Measurements from ENCODE around the gene CXCL9.
"Not testable (repeated sequence)": the region's sequence is repeated elsewhere in the genome, so short reads cannot be mapped to it uniquely, and the experiment has no call there.

- TF ChIP-seq CTCF, POLR2A (IDR thresholded peaks at IDR 0.05): not testable (repeated sequence)
Observed at GRCh38 chr4:75954811-75955210, 52.5 kb downstream of the CXCL9 start.

Measured in uterus (tissue), 2 donors.